ENCODE results near the gene ZBTB9. TPM values are rescaled to one million over a fixed set of nuclear protein-coding genes. Genes with fewer than 3 reads are reported as not detected.

Gene ZBTB9
- total RNA-seq, 4 donors from 2014 or later: 2.2 to 4.0 (median 3.2) TPM

- WGBS, 2 donors (ENCODE audit: low coverage in 1 of 2): 4% methylated on average over 3 of the region's 12 CpGs; no CpG with 5 or more reads in 1 of the 2 donors
- Histone ChIP-seq H3K4me1 (peaks cover 0 to 71% (median 39%) of the 10 kb centered on the region in 3 donors), H3K27ac (peak overlapping the region in 3 of 4 donors; percentile 58 to 97 (median 92)), H3K36me3 (peaks cover 0 to 21% of the 10 kb centered on the region in 2 donors), H3K9me3 (no peaks in the 10 kb centered on the region), H3K27me3 (no peaks in the 10 kb centered on the region), H3K4me3 (no peak overlapping the region)
- ATAC-seq: no peak
- no peak for TF ChIP-seq POLR2A (IDR thresholded peaks at IDR 0.05)
- TF ChIP-seq POLR2AphosphoS5 (IDR thresholded peaks at IDR 0.05): no peak
- no peak for TF ChIP-seq CTCF (IDR thresholded peaks at IDR 0.05)
- TF ChIP-seq EP300 (IDR thresholded peaks at IDR 0.05): no peak
These were observed 22.4 kb upstream of the ZBTB9 start for GRCh38 chr6:33431880-33432541.

- no peak for ATAC-seq
- 76% methylated on average over 2 of the region's 10 CpGs; no CpG with 5 or more reads in 1 of the 2 donors for WGBS, 2 donors (ENCODE audit: low coverage in 1 of 2)
- peak overlapping the region in 3 of 4 donors; percentile 58 to 97 (median 92) for H3K27ac ChIP-seq
These were observed 21.8 kb upstream of the ZBTB9 start for GRCh38 chr6:33432546-33432945.

GRCh38 chr6:33433001-33433543 lies 21.3 kb upstream of the ZBTB9 start:
- Histone ChIP-seq H3K9me3 (no peaks in the 10 kb centered on the region), H3K27me3 (no peaks in the 10 kb centered on the region), H3K27ac (peak overlapping the region in 3 of 4 donors; percentile 51 to 97 (median 92)), H3K36me3 (peaks cover 0 to 32% of the 10 kb centered on the region in 2 donors), H3K4me3 (no peak overlapping the region), H3K4me1 (peaks cover 0 to 65% (median 36%) of the 10 kb centered on the region in 3 donors)
- TF ChIP-seq EP300 (IDR thresholded peaks at IDR 0.05): no peak
- no peak for TF ChIP-seq POLR2AphosphoS5 (IDR thresholded peaks at IDR 0.05)
- no peak for TF ChIP-seq POLR2A (IDR thresholded peaks at IDR 0.05)
- TF ChIP-seq CTCF (IDR thresholded peaks at IDR 0.05): no peak
- no peak for ATAC-seq
- 100% methylated on average over 1 of the region's 1 CpG; no CpG with 5 or more reads in 1 of the 2 donors for WGBS, 2 donors (ENCODE audit: low coverage in 1 of 2)

More at GRCh38 chr6:33432546-33432945, 21.8 kb upstream of the ZBTB9 start:
- Histone ChIP-seq H3K9me3 (no peaks in the 10 kb centered on the region), H3K27me3 (no peaks in the 10 kb centered on the region), H3K36me3 (peaks cover 0 to 26% of the 10 kb centered on the region in 2 donors), H3K4me1 (peaks cover 0 to 66% (median 36%) of the 10 kb centered on the region in 3 donors), H3K4me3 (no peak overlapping the region)
- TF ChIP-seq POLR2AphosphoS5 (IDR thresholded peaks at IDR 0.05): no peak
- TF ChIP-seq EP300 (IDR thresholded peaks at IDR 0.05): no peak
- TF ChIP-seq POLR2A (IDR thresholded peaks at IDR 0.05): no peak
- TF ChIP-seq CTCF (IDR thresholded peaks at IDR 0.05): no peak

- 25 to 31% methylated on average over 5 to 6 of the region's 17 CpGs for WGBS, 2 donors (ENCODE audit: low coverage in 1 of 2)
- Histone ChIP-seq H3K4me3 (no peak overlapping the region), H3K9me3 (no peaks in the 10 kb centered on the region), H3K27me3 (no peaks in the 10 kb centered on the region), H3K4me1 (peaks cover 0 to 59% (median 30%) of the 10 kb centered on the region in 3 donors), H3K27ac (peak overlapping the region in 3 of 4 donors; percentile 51 to 97 (median 92)), H3K36me3 (peaks cover 0 to 38% of the 10 kb centered on the region in 2 donors)
- peak; percentile 42 for ATAC-seq
- TF ChIP-seq CTCF (IDR thresholded peaks at IDR 0.05) (no peak), EP300 (IDR thresholded peaks at IDR 0.05) (no peak)
These were observed 20.7 kb upstream of the ZBTB9 start for GRCh38 chr6:33433544-33434191.

All from gastroesophageal sphincter (tissue), 4 donors.